ENCODE data around the gene LRRC49.
"Not testable (repeated sequence)": the region's sequence is repeated elsewhere in the genome, so short reads cannot be mapped to it uniquely, and the experiment has no call there.

LRRC49 gene

GRCh38 chr15:70859998-70860397, 32.6 kb upstream of the LRRC49 start:
- no peak for DNase-seq (ENCODE audit: low spot score)
- TF ChIP-seq CTCF (IDR thresholded peaks at IDR 0.05; ENCODE audit: extremely low read depth, missing control alignments): no peak

GRCh38 chr15:70863450-70864218, 29.0 kb upstream of the LRRC49 start:
- no peak for DNase-seq (ENCODE audit: low spot score)
- TF ChIP-seq CTCF (IDR thresholded peaks at IDR 0.05; ENCODE audit: extremely low read depth, missing control alignments): no peak

- no peak for TF ChIP-seq CTCF (IDR thresholded peaks at IDR 0.05; ENCODE audit: extremely low read depth, missing control alignments)
- DNase-seq (ENCODE audit: low spot score): no peak
Measured at GRCh38 chr15:70866982-70867641, 25.5 kb upstream of the LRRC49 start.

- TF ChIP-seq CTCF (IDR thresholded peaks at IDR 0.05; ENCODE audit: extremely low read depth, missing control alignments): no peak
- no peak for DNase-seq (ENCODE audit: low spot score)
Measured at GRCh38 chr15:70867911-70868467, 24.6 kb upstream of the LRRC49 start.

GRCh38 chr15:70869346-70869745, 23.3 kb upstream of the LRRC49 start:
- DNase-seq (ENCODE audit: low spot score): no peak
- no peak for TF ChIP-seq CTCF (IDR thresholded peaks at IDR 0.05; ENCODE audit: extremely low read depth, missing control alignments)

- no peak for DNase-seq (ENCODE audit: low spot score)
- no peak for TF ChIP-seq CTCF (IDR thresholded peaks at IDR 0.05; ENCODE audit: extremely low read depth, missing control alignments)
Measured at GRCh38 chr15:70870051-70870450, 22.6 kb upstream of the LRRC49 start.

GRCh38 chr15:70871490-70871889, 21.1 kb upstream of the LRRC49 start:
- DNase-seq (ENCODE audit: low spot score): not testable (repeated sequence)

Data from GM20000 (cell line).